Embryonic facial prominence (tissue), 1 donor: ENCODE results near the gene WWOX.
A peak's percentile ranks its signal among the peaks of the same experiment; 100 is the strongest.

Experiments
- DNase-seq: peaks from one replicate; pipeline ENCODE4 v3.0.0-alpha.2; 2016; ENCODE audit errors: extremely low spot score

The WWOX gene

GRCh38 chr16:78436023-78436422 is 336.6 kb downstream of the WWOX start:
- no peak for DNase-seq

GRCh38 chr16:78436846-78437245 is 337.4 kb downstream of the WWOX start:
- no peak for DNase-seq

- DNase-seq = no peak
Measured at GRCh38 chr16:78437352-78437968, 338.0 kb downstream of the WWOX start.

GRCh38 chr16:78438219-78438618 is 338.8 kb downstream of the WWOX start:
- DNase-seq = no peak

- DNase-seq = no peak
Measured at GRCh38 chr16:78438632-78439031, 339.2 kb downstream of the WWOX start.

- DNase-seq = no peak
Measured at GRCh38 chr16:78439646-78440045, 340.2 kb downstream of the WWOX start.

GRCh38 chr16:78441298-78441697 is 341.8 kb downstream of the WWOX start:
- no peak for DNase-seq

- no peak for DNase-seq
Measured at GRCh38 chr16:78443542-78444364, 344.3 kb downstream of the WWOX start.

- no peak for DNase-seq
Measured at GRCh38 chr16:78445818-78446217, 346.4 kb downstream of the WWOX start.

- no peak for DNase-seq
Measured at GRCh38 chr16:78446486-78446885, 347.0 kb downstream of the WWOX start.

GRCh38 chr16:78446992-78447563 is 347.6 kb downstream of the WWOX start:
- no peak for DNase-seq

GRCh38 chr16:78448658-78449271 is 349.3 kb downstream of the WWOX start:
- DNase-seq = no peak

GRCh38 chr16:78450255-78450654 is 350.8 kb downstream of the WWOX start:
- DNase-seq = no peak

GRCh38 chr16:78452025-78452555 is 352.6 kb downstream of the WWOX start:
- DNase-seq = no peak

GRCh38 chr16:78455861-78456260 is 356.4 kb downstream of the WWOX start:
- no peak for DNase-seq

- DNase-seq = no peak
Measured at GRCh38 chr16:78458588-78458987, 359.1 kb downstream of the WWOX start.

GRCh38 chr16:78460428-78460827 is 361.0 kb downstream of the WWOX start:
- DNase-seq = no peak

GRCh38 chr16:78461087-78461486 is 361.6 kb downstream of the WWOX start:
- DNase-seq = no peak

GRCh38 chr16:78461496-78462287 is 362.2 kb downstream of the WWOX start:
- DNase-seq = peak; percentile 42

GRCh38 chr16:78462288-78463208 is 363.1 kb downstream of the WWOX start:
- no peak for DNase-seq
